HG03558 (cell line): ENCODE results near the gene TIA1.
"Not testable (repeated sequence)": the region's sequence is repeated elsewhere in the genome, so short reads cannot be mapped to it uniquely, and the experiment has no call there.

Source experiments
- ATAC-seq: cut with Tn5 transposase; IDR thresholded peaks from one replicate; pipeline ENCODE4 v1.9.1; 2021; ENCODE audit warnings: moderate number of reproducible peaks; ENCODE audit not compliant: unreplicated experiment; ENCODE audit errors: extremely low read depth

The TIA1 gene

DNA sequence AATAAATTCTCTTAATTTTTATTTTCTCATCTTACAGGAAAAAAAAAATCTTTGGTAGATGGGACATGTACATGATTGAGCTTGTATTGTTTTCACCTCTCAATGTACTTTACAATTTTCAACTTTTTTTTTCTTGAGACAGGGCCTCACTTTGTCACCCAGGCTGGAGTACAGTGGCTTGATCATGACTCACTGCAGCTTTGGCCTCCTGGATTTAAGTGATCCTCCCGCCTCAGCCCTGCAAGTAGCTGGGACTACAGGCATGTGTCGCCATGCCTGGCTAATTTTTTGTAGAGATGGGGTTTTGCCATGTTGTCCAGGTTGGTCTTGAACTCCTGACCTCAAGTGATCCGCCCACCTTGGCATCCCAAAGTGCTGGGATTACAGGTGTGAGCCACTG lies 25.1 kb downstream of the TIA1 start:
- not testable (repeated sequence) for ATAC-seq

GRCh38 chr2:70214953-70215549 lies 33.4 kb downstream of the TIA1 start:
- ATAC-seq: no peak

- ATAC-seq: no peak
These were observed 34.1 kb downstream of the TIA1 start for GRCh38 chr2:70214365-70214764.

DNA sequence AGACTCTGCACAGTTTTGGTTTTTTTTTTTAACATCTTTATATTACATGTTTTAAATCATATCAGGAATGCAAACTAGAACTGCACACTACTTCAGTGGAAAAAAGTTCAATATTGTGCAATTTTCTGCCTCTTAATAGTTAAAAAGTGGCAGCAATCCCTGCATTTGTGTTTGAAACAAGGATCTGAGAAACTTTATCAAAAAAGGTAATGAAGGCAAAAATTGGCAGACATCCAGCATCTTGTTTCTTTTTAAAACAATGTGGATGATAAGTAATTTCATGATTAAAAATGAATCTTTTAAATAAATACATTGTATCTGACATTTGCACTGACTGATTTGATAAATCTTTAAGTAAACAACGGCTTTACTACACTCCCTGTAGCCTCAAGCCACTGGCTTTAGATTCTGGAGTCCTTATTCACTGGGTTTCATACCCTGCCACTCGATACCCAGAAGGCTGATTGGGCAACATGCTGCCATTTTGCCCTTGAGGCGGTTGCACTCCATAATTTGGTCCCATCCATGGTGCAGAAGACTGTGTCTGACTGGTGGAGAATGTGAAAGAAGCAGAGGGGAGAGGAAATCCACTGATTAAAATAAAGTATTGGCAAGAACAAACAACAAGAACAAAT lies 36.0 kb downstream of the TIA1 start:
- ATAC-seq: no peak

DNA sequence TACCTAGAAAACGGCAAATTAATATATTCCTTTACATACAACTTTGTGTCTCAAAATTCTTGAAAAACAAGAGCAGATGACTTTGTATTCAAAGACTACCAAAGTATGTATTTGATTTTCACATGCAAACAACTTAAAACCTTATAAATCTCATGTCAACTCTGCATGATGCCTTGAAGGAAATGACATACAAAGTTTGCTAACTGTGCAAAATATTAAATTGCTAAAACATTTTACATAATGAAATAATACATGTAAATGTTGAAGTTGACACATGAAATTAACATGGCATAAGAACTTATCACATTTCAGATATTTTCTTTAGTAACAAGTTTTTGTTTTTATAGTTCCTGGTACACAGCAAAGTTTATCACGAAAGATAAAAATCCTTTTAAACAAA lies 36.8 kb downstream of the TIA1 start:
- no peak for ATAC-seq

- ATAC-seq: no peak
These were observed 44.0 kb downstream of the TIA1 start for GRCh38 chr2:70204452-70204851.

DNA sequence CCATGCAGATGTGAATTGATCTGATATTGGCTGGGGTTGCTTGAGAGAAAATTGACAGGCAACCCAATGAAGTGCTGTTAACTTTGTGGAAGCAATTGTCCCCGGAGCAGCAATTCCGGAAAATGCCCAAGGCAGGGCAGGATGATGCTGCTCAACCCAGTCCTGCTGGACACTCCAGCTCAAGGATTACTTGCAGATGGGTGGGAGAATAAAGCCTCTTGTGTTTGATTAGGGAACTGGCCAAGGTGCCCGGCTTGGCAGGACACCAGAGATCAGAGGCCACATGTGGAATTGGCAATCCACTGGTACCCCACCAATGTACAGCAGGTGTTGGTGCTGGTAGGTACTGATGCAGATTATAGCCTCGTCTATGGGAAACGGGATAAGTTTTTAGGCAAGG lies 45.3 kb downstream of the TIA1 start:
- ATAC-seq: no peak

DNA sequence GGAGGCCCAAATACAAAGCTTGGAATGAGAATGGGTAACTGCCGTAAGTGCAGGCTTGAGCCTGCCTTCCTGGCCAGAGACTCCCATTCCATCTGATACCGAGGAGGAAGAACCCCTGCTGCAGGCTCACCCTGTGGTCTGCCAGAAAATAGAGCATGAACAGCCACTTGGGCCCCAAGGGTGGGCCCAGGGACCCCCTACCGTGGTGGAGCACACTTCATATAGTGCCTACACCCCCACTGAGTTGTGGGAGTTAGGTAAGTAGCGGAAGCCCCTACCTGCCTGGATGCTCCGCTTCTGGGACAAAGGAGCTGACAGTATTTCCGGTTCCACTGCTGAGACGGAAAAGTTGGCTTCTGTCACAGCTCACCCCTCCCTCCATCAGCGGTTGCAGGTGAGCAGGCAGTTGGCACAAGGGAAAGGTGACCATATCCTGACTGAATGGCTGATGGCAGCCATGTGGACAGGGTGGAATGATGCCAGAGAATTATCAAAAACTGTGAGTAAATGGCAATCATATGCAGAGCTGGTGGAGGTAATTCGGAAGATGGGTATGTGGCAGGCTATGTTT lies 46.1 kb downstream of the TIA1 start:
- no peak for ATAC-seq

- ATAC-seq: no peak
These were observed 46.6 kb downstream of the TIA1 start for GRCh38 chr2:70201831-70202230.

DNA sequence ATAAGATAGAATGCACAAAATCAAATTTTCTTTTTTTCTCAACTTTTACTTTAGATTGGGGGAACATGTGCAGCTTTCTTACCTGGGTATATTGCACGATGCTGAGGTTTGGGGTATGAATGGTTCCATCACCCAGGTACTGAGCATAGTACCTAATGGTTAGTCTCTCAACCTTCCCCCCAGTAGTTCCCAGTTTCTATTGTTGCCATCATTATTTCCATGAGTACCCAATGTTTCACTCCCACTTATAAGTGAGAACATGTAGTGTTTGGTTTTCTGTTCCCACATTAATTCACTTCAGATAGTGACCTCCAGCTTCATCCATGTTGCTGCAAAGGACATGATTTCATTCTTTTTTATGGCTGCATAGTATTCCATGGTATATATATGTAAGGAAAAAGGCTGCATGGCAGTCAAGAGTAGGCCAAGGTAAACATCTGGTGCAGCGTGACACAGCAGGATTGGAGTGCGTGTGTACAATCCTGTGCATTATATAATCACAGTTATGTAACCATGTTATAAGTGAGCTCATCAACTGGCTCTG lies 47.1 kb downstream of the TIA1 start:
- ATAC-seq: no peak

DNA sequence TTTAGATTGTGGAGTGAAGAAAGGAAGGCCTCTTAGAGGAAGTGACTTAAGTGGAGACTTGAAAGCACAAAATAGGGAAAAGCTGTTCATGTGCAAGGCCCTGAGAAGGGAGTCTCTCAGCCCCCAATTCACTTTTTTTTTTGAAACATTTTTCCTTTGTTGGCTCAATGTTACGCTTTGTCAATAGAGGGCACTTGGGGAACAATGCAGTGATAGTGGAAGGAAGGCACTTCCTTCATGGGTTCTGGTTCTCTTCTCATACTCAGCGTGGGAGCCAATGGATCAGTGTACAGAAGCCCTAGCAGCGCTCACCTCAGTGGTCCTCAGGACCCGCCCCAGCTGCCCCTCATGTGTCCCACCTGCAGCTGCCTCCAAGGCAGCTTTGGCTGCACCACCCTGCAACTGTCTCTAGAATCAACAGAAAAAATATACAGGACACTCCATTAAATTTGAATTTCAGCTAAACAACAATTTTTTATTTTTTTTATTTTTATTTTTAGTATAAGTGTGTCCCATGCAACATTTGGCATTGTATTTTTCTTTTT lies 49.0 kb downstream of the TIA1 start:
- no peak for ATAC-seq

DNA sequence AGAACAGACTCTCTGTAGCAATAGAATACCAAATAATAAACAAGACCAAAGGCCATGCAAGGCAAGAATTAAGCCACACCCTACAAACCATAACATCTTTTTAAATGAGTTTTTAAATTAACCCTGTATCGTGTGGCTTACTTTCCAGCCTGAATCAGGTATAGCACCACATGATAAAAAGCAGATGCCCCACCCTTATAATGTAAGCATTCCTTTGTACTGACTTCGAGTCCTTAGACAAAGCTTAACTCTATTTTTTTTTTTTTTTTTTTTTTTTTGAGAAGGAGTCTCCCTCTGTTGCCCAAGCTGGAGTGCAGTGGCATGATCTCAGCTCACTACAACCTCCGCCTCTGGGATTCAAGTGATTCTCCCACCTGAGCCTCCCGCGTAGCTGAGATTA lies 55.9 kb downstream of the TIA1 start:
- ATAC-seq: no peak

- no peak for ATAC-seq
These were observed 57.1 kb downstream of the TIA1 start for GRCh38 chr2:70191244-70191735.

DNA sequence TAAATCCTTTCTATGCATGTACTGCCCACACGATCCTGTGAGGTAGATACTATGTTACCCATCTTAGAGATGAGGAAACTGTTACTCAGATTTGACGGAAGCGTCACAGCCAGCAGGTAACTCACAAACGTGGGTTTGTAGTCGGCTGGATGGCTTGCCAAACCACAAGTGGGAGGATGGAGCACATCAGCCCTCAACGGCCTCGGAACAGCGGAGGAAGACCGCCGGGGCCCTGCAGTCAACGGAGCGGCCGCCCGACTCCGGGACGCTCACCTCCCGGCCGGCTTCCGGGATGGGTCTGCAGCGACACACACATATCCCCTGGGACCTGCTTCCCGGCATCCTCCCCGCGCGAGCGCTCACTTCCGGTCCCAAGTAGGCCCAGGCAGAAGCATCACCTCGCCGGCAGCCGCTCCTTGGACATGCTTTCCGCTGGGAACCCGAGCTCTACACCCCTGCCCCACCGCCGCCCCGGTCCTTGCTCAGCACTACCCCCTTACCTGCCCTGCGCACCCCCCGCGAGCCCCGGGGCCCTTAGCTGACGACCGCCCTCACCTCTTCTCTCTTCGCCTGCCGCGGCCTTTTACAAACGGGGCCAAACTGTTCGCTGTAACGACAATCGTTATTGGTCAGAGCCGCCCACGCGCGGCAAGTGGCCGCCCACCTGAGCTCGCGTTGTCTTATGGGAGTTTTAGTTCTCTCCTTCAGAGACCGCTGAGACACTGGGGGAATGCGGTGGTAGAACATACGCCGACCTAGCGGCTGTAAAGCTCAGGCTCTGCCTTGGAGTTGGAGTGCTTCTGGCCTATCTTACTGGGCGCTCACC lies 57.8 kb downstream of the TIA1 start, which contains the start of gene C2orf42:
C2orf42 (minus strand) TSS at position 602 of the 826 bp plus-strand sequence. CDS start 9,034 bp downstream, outside the sequence.
- peak; percentile 57 for ATAC-seq

GRCh38 chr2:70188460-70188859 lies 60.0 kb downstream of the TIA1 start:
- ATAC-seq: no peak

GRCh38 chr2:70187170-70187569 lies 61.3 kb downstream of the TIA1 start:
- ATAC-seq: not testable (repeated sequence)

- ATAC-seq: no peak
These were observed 65.7 kb downstream of the TIA1 start for GRCh38 chr2:70182689-70183088.

DNA sequence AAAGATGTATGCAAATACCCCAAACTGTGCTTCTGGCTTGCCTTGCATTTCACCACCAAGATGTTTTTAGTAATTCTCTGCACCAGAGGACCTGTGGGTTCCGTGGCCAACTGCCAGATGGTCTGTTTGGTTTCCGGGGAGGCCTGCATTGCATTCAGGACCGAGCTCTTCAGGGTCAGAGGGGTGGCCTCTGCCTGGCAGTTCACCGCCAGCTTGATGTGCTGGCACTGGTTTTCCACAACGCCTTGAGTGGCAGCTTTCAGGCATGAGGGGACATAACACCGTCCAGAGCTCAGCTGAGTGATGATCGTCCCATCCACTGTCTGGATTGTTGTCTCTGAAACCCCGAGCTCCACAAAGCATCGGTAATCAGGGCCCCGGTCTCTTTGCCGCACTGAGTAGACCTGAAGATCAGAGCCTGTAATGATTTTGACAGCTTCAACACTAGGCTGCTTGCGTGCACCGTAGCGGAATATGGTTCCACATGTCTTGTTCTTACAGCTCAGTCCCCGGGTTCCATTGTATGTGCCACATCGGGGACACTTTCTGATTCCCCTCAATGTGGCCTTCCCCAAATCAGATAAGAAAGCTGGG lies 67.0 kb downstream of the TIA1 start:
- ATAC-seq: no peak

- ATAC-seq: no peak
These were observed 74.9 kb downstream of the TIA1 start for GRCh38 chr2:70173520-70173919.
